Neural cell (in vitro differentiated cells): ENCODE results near the gene ABI3BP.

Source experiments
- EZH2 ChIP-seq: fragments of 200-600, 300-800 bp; shearing (Covaris generic), sonication (generic); IDR thresholded peaks from 2 replicates; pipeline ENCODE4 v1.6.1; 2014; ENCODE audit warnings: antibody characterized with exemption, low read length, borderline replicate concordance, mild to moderate bottlenecking; ENCODE audit not compliant: insufficient read depth, poor library complexity, severe bottlenecking
- POLR2AphosphoS5 ChIP-seq: IDR thresholded peaks from 2 replicates; pipeline ENCODE4 v1.6.1; 2012
- TF ChIP-seq, protein P1 (sequence below): fragments of 450-650 bp; IDR thresholded peaks from 2 replicates; pipeline ENCODE4 v1.5.1; 2014; ENCODE audit warnings: antibody characterized with exemption, mild to moderate bottlenecking, moderate library complexity; ENCODE audit not compliant: poor library complexity, severe bottlenecking

DNA sequence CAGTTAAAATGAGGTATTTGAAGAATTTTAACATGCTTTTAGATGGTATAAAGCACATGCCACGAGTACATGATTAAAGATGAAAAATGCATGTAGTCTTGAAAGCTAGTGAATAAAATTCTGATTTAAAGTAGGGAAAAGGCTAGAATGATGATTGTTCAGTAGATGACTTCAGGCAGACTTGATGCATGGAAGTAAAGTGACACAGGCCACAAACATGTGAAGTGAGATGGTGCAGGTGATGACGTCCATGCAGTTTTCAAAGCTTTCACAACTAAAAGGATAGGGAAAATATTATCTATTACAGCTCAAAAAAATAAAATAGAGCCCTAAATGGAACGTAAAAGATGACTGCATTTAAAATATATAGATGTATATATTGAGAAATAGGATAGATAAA lies 143.1 kb downstream of the ABI3BP start:
- TF ChIP-seq, protein P1, sequence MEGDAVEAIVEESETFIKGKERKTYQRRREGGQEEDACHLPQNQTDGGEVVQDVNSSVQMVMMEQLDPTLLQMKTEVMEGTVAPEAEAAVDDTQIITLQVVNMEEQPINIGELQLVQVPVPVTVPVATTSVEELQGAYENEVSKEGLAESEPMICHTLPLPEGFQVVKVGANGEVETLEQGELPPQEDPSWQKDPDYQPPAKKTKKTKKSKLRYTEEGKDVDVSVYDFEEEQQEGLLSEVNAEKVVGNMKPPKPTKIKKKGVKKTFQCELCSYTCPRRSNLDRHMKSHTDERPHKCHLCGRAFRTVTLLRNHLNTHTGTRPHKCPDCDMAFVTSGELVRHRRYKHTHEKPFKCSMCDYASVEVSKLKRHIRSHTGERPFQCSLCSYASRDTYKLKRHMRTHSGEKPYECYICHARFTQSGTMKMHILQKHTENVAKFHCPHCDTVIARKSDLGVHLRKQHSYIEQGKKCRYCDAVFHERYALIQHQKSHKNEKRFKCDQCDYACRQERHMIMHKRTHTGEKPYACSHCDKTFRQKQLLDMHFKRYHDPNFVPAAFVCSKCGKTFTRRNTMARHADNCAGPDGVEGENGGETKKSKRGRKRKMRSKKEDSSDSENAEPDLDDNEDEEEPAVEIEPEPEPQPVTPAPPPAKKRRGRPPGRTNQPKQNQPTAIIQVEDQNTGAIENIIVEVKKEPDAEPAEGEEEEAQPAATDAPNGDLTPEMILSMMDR = no peak
- TF ChIP-seq POLR2AphosphoS5 (no peak), EZH2 (no peak)
